OCI-LY7 (cell line): ENCODE results near the gene PHF21B. TPM values are rescaled to one million over a fixed set of nuclear protein-coding genes. Genes with fewer than 3 reads are reported as not detected.
"Not testable (repeated sequence)": the region's sequence is repeated elsewhere in the genome, so short reads cannot be mapped to it uniquely, and the experiment has no call there.

ENCODE experiments used
- BruUV-seq: library from RNA; stranded (reverse); fragments of 400-500 nt; replicated peaks from 2 replicates; lab custom pipeline; 2021; lab: Mats Ljungman, UMichigan
- CTCF ChIA-PET: fragments of 300-600 bp; sonication (Branson Sonifier 250); formaldehyde crosslinking; loops from one replicate; lab custom pipeline; 2022; ENCODE audit warnings: antibody characterized with exemption; ENCODE audit not compliant: unreplicated experiment; lab: Charles Lee
- POLR2A ChIA-PET: fragments of 300-600 bp; sonication (Branson Sonifier 250); formaldehyde crosslinking; loops from one replicate; lab custom pipeline; 2022; ENCODE audit warnings: antibody characterized with exemption; lab: Charles Lee
- DNase-seq: peaks from one replicate; pipeline ENCODE4 v3.0.0-alpha.2; 2015; ENCODE audit warnings: low spot score
- H2AFZ ChIP-seq: fragments of 200-600 bp; sonication (generic), shearing (Covaris generic); 2 replicates; pipeline ENCODE4 v1.6.1; 2014; ENCODE audit warnings: mild to moderate bottlenecking, antibody characterized with exemption, low read length, moderate library complexity
- H3K27ac ChIP-seq: fragments of 200-600 bp; sonication (generic); 2 replicates; pipeline ENCODE4 v1.5.1; 2014; ENCODE audit warnings: mixed run types, low read depth, mild to moderate bottlenecking, moderate library complexity, low read length, inconsistent platforms; ENCODE audit not compliant: poor library complexity, severe bottlenecking
- H3K36me3 ChIP-seq: fragments of 200-600 bp; sonication (generic); 2 replicates; pipeline ENCODE4 v1.6.1; 2014; ENCODE audit warnings: mild to moderate bottlenecking, antibody characterized with exemption, low read length, moderate library complexity, mixed read lengths; ENCODE audit not compliant: insufficient read depth
- H3K4me1 ChIP-seq: fragments of 200-600 bp; sonication (generic); 2 replicates; pipeline ENCODE4 v1.5.1; 2014; ENCODE audit warnings: mild to moderate bottlenecking, low read length; ENCODE audit not compliant: insufficient read depth, poor library complexity, severe bottlenecking
- H3K4me2 ChIP-seq: fragments of 200-600 bp; sonication (generic); 2 replicates; pipeline ENCODE4 v1.6.1; 2014; ENCODE audit warnings: mild to moderate bottlenecking, low read length
- H3K4me3 ChIP-seq: fragments of 200-600 bp; sonication (generic); 2 replicates; pipeline ENCODE4 v1.5.1; 2014; ENCODE audit warnings: mild to moderate bottlenecking, low read depth, low read length; ENCODE audit not compliant: poor library complexity, severe bottlenecking
- H3K79me2 ChIP-seq: fragments of 200-600 bp; sonication (generic); 2 replicates; pipeline ENCODE4 v1.6.1; 2016; ENCODE audit warnings: low read depth, mild to moderate bottlenecking, low read length, moderate library complexity, mixed read lengths; ENCODE audit not compliant: insufficient read depth
- H3K9me2 ChIP-seq: fragments of 200-600 bp; sonication (generic); 2 replicates; pipeline ENCODE4 v1.6.1; 2016; ENCODE audit warnings: mild to moderate bottlenecking, low read length, mixed read lengths; ENCODE audit not compliant: insufficient read depth
- H3K9me3 ChIP-seq: fragments of 200-600 bp; sonication (generic); 2 replicates; pipeline ENCODE4 v1.6.1; 2014; ENCODE audit warnings: mild to moderate bottlenecking, mixed run types, low read length, mixed read lengths
- H4K20me1 ChIP-seq: fragments of 200-600 bp; sonication (generic); 2 replicates; pipeline ENCODE4 v1.6.1; 2014; ENCODE audit warnings: mild to moderate bottlenecking, antibody characterized with exemption, low read length, moderate library complexity, mixed read lengths; ENCODE audit not compliant: insufficient read depth
- EZH2phosphoT487 ChIP-seq: fragments of 200-600 bp; sonication (generic); IDR thresholded peaks from 2 replicates; pipeline ENCODE4 v1.6.1; 2018; ENCODE audit warnings: low read depth, borderline replicate concordance, mild to moderate bottlenecking, mixed run types, antibody characterized with exemption, low read length, moderate library complexity, mixed read lengths
- intact Hi-C: fragments of 100-400 bp; cut with micrococcal nuclease; formaldehyde crosslinking; loops from one replicate; pipeline ENCODE4 v1.10.0; 2022; ENCODE audit not compliant: unreplicated experiment
- total RNA-seq, 2 experiments: library from RNA; depleted of rRNA in 1 of 2; stranded (reverse); fragments of >200 nt in 1 of 2; shearing (Covaris generic) in 1 of 2; gene quantifications; 2 replicates each; pipeline ENCODE4 v1.2.3, GENCODE V29; 2014 to 2022
- TF ChIP-seq, protein P1 (sequence below): fragments of 200-600 bp; sonication (generic); conservative IDR thresholded peaks from 2 replicates; pipeline ENCODE4 v1.5.1; 2014; ENCODE audit warnings: mild to moderate bottlenecking, antibody characterized with exemption, low read length, moderate library complexity, mixed read lengths

Gene PHF21B
- total RNA-seq, 2 experiments from 2014 or later = 9.4 to 12.4 TPM

DNA sequence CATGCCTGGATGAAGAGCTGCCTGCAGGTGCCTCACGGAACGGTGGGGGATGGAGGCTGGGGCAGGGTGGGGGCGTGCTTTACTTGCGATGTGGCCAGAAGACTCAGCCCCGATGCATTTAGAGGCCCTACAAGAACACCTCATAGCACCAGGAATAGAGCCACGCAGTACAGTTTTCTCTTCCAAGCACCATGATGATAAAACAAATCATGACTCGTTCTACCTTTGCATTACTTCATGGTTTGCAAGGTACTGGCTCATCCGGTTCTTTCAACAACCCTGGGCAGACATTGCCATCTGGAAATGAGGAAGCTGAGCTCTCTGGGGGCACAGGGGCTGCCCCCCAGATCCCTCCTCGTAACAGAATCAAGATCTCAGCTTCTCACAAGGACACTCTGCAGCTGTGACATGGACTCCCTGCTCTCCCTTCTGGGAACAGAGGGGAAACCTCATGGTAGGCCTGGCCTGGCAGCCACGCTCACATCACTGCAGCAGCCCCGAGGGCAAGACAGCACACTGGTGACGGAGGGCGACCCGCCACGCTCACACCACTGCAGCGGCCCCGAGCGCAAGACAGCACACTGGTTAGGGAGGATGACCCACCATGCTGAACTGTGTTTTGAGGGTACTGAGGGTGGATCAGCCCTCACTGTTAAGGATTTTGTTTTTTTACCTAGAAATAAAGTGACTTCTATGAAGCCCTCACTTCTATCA lies 46.9 kb downstream of the PHF21B start:
- TF ChIP-seq, protein P1, sequence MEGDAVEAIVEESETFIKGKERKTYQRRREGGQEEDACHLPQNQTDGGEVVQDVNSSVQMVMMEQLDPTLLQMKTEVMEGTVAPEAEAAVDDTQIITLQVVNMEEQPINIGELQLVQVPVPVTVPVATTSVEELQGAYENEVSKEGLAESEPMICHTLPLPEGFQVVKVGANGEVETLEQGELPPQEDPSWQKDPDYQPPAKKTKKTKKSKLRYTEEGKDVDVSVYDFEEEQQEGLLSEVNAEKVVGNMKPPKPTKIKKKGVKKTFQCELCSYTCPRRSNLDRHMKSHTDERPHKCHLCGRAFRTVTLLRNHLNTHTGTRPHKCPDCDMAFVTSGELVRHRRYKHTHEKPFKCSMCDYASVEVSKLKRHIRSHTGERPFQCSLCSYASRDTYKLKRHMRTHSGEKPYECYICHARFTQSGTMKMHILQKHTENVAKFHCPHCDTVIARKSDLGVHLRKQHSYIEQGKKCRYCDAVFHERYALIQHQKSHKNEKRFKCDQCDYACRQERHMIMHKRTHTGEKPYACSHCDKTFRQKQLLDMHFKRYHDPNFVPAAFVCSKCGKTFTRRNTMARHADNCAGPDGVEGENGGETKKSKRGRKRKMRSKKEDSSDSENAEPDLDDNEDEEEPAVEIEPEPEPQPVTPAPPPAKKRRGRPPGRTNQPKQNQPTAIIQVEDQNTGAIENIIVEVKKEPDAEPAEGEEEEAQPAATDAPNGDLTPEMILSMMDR = no peak
- no peak for TF ChIP-seq EZH2phosphoT487
- CTCF ChIA-PET = no interaction called here

DNA sequence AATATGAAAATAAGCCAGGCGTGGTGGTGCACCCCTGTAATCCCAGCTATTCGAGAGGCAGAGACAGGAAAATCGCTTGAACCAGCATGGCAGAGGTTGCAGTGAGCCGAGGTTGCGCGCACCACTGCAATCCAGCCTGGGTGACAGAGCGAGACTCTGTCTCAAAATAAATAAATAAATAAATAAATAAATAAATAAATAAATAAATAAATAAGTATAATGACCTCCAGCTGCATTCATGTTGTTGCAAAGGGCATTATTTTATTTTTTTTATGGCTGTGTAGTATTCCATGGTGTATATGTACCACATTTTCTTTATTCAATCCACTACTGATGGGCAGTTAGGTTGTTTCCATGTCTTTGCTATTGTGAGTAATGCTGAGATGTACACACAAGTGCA lies 48.1 kb downstream of the PHF21B start:
- DNase-seq, H3K4me1 ChIP-seq, H3K27ac ChIP-seq, intact Hi-C loops, H3K4me2 ChIP-seq, BruUV-seq, H3K9me3 ChIP-seq, H3K36me3 ChIP-seq, H4K20me1 ChIP-seq, H2AFZ ChIP-seq, POLR2A ChIA-PET, CTCF ChIA-PET, H3K9me2 ChIP-seq, H3K4me3 ChIP-seq, H3K79me2 ChIP-seq: not testable (repeated sequence)

More for the DNA sequence above, 46.9 kb downstream of the PHF21B start:
- no peaks in the 10 kb centered on the region for H3K4me1 ChIP-seq
- H3K4me3 ChIP-seq = no peak overlapping the region
- POLR2A ChIA-PET = no interaction called here
- no peak overlapping the region for H3K27ac ChIP-seq
- no peaks in the 10 kb centered on the region for H3K79me2 ChIP-seq
- no peaks in the 10 kb centered on the region for H3K9me3 ChIP-seq
- H3K9me2 ChIP-seq = no peaks in the 10 kb centered on the region
- no peaks in the 10 kb centered on the region for H4K20me1 ChIP-seq
- BruUV-seq = no TSS peak
- H3K4me2 ChIP-seq = no peak overlapping the region
- no peak overlapping the region for H2AFZ ChIP-seq
- DNase-seq = no peak
- intact Hi-C loops = no loop called here
- no peaks in the 10 kb centered on the region for H3K36me3 ChIP-seq

DNA sequence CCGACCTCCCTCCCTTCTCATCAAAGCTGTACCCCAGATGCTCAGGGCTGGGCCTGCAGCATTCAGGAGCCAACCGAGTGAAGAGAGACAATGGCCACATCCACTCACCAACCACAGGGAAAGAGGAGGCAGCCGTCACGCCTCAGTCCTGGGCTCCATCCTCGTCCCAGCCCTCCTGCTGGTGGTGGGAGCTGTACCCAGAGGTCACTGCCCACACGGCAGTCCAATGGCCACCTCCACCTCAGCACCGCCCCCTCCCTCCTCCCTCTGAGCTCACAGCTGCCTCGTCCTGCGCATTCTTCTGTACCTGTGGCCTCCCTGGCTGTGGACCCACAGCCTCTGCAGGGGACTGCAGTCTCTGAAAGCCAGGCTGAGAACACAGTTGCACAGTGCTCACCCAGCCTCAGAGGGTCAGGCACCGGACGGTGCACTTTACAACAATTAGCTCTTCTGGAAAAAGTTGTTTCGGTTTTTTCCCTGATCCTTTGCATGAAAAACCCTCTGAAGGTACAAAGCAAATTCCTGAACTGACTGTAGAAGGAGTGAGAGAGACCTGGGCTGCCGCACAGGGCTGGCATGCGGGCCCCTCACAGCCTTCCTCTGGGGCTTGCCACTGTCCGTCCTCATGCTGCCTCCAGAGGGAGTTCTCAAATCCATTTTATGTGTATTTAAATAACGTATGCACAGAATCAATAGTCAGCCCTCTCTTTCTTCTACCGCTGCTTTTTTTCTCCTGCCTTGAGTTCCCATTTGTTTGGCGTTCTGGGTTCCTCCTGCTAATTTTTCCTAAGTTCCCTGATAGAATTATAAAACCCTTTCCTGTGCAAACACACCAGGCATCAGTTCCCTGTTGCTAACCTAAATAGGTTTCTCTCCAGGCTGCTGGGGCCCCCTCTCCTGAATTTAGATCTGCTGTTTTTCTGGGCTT lies 52.7 kb downstream of the PHF21B start:
- TF ChIP-seq, protein P1 = 0 out of 2 replicates have a peak, but pooled peaks have one; percentile 40
- TF ChIP-seq EZH2phosphoT487 = no peak
- no peak overlapping the region for H2AFZ ChIP-seq
- peaks cover 13% of the 10 kb centered on the region for H3K4me1 ChIP-seq
- H3K36me3 ChIP-seq = no peaks in the 10 kb centered on the region
- ChIA-PET POLR2A (no interaction called here), CTCF (no interaction called here)
- H3K79me2 ChIP-seq = no peaks in the 10 kb centered on the region
- no peak for DNase-seq
- H3K27ac ChIP-seq = no peak overlapping the region
- no peaks in the 10 kb centered on the region for H3K9me3 ChIP-seq
- BruUV-seq = no TSS peak
- H4K20me1 ChIP-seq = peaks cover 4% of the 10 kb centered on the region; the same call in 1 of the 2 replicates
- H3K4me2 ChIP-seq = no peak overlapping the region
- no peaks in the 10 kb centered on the region for H3K9me2 ChIP-seq
- no peak overlapping the region for H3K4me3 ChIP-seq
- intact Hi-C loops = no loop called here
